ENCODE data around the gene SULT1B1.

- TF ChIP-seq, protein P1, sequence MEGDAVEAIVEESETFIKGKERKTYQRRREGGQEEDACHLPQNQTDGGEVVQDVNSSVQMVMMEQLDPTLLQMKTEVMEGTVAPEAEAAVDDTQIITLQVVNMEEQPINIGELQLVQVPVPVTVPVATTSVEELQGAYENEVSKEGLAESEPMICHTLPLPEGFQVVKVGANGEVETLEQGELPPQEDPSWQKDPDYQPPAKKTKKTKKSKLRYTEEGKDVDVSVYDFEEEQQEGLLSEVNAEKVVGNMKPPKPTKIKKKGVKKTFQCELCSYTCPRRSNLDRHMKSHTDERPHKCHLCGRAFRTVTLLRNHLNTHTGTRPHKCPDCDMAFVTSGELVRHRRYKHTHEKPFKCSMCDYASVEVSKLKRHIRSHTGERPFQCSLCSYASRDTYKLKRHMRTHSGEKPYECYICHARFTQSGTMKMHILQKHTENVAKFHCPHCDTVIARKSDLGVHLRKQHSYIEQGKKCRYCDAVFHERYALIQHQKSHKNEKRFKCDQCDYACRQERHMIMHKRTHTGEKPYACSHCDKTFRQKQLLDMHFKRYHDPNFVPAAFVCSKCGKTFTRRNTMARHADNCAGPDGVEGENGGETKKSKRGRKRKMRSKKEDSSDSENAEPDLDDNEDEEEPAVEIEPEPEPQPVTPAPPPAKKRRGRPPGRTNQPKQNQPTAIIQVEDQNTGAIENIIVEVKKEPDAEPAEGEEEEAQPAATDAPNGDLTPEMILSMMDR (IDR thresholded peaks at IDR 0.05) = no peak
- no peak for TF ChIP-seq POLR2A (IDR thresholded peaks at IDR 0.05)
Observed at GRCh38 chr4:69786547-69786946, 26.1 kb upstream of the SULT1B1 start.

Data from body of pancreas (tissue), 4 donors.